Measurements from ENCODE around the gene FRMD4A.
"Not testable (repeated sequence)": the region's sequence is repeated elsewhere in the genome, so short reads cannot be mapped to it uniquely, and the experiment has no call there.

FRMD4A gene

DNA sequence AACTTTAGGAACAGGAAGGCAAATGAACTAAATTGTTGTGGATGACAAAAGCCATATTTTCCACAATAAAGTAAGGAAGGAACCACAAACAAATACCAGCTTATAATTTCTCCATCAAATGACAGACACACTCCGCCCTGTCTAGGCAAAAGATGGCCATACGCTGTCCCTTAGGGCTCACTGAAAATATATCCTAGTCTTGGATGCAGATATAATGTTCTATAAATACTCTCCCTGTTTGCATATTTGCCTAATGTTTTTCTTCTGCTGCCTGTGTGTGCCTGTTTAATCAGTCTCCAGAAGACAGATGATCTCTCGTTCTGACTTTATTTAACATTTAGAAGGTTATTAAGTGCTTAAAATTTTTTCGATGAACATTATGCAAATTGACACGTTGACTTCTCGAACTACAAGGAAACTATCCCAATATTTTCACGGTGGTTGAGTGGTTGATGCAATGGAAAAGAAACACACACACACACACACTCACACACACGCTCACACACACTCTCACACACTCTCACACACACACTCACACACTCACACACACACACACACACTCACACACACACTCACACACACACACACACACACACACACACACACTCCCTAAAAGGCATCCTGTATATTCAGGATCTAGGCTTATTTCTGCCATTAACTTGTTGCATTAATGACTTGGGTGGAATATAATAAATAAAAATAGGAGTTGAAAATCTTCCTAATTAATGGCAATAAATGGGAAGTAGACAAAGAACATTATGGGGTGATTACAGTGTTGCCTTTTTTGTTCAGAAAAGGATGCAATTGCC lies 446.9 kb downstream of the FRMD4A start:
- DNase-seq (ENCODE audit: low spot score) = no peak

DNA sequence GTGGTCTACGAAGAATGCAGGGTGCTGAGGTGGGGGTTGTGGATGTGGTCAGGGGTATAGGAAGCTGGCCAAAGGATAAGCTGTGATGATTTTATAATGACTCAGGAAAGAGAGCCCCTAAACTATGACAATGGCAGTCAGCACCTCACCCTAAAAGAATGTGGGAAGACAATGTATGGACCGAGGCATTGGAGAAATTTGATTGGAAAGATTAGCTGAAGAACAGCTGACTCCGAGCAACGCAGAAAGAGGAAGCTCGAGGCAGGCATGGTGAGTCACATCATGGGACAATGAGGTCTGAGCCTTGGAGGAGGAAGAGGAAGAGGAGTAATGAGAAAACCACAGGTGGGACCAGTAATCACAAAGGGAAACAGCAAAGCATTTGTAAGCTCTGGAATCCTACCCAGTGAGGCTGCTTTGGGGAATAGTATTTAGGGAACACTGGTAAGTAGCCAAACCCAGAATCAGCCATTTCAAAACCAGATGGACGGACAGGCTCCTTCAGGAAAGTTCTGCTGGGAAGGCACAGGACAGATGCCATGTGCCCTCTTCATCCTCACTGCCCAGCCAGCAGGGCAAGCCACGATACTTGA lies 448.5 kb downstream of the FRMD4A start:
- DNase-seq (ENCODE audit: low spot score) = peak; percentile 72

DNA sequence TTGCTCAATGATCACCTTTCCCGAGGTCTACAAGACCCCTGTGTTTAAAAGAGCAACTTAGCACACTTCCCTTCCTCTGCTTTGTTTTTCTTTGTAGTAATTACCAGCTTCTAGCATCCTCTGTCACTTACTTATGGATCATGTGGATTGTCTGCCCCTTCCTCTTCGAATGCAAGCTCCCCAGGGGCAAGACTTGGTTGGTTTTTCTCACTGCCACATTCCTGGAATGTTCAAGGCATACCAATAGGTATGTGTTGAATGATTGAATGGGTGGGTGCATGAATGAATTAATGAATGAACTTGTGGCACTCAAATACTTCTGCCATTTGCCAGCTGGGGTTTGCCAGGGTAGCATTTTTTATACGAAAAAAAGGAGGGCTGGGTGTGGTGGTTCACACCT lies 450.0 kb downstream of the FRMD4A start:
- DNase-seq (ENCODE audit: low spot score) = no peak

DNA sequence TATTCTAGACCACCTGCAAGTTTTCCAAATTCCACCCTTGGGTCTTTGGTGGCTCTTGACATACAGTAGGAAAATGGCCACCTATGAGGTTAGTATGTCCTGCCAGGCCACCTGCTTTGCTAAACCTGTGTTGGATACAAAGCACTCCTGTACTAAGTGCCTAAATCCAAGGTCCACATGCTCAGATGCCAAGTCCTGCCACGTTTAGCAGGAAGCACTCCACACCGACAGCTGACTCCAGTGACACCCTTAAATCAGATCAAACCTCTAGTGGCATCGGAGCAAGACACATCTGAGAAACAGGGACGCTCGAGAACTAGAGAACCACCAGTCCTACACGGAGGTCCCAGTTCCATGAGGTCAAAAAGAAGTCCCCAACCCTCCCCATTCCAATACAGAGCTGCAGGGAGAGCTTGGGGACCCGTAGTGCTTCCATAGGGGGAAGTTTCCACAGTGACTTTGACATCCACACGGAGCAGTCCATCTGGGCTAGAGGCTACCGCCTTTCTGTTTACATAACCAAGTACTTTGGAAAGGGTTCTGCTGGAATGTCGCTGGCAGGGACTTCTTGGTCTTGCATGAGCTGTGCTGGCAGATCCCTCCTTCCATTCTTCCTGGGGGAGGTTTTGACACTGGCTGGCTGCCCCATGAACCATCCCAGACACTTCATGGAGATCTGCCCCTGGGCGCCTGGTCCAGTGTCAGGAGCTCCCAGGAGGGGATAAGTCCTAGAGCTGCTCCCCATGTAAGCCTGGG lies 453.4 kb downstream of the FRMD4A start:
- peak; percentile 86 for DNase-seq (ENCODE audit: low spot score)

DNA sequence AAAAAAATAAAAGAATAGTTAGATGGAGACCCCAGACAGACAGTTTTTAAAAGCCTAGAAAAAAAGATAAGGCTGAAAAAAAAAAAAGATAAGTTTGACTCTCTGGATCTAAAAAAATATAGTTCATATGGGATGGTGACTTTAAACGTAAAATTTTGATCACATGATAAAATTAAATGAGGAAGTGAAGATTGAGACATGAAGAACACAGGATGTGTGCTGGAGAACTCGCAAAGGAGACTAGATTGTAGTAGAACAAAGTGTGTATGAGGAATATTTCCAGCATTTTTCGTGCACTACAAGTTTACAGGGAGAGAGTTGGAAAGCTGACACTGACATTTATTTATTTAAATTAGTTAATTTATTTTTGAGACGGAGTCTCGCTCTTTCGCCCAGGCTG lies 457.5 kb downstream of the FRMD4A start:
- DNase-seq (ENCODE audit: low spot score) = no peak

DNA sequence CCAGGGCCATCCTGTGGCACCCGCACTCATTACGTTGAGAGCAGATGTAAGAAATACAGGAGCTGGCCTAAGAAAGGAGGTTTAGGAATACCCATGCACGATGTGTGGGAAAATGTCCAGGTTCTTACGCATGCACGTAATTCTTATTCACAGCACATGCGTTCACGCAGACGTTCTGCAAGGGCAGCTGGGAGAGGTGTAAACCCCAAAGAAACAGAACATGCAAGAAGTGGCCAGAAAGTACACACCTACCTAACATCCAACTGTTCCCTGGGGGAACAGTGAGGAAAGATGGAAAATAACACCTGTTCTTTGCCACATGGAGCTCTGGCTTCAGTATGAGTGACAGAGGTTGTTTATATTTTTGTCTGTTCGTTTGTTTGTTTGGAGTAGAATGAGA lies 458.3 kb downstream of the FRMD4A start:
- no peak for DNase-seq (ENCODE audit: low spot score)

DNA sequence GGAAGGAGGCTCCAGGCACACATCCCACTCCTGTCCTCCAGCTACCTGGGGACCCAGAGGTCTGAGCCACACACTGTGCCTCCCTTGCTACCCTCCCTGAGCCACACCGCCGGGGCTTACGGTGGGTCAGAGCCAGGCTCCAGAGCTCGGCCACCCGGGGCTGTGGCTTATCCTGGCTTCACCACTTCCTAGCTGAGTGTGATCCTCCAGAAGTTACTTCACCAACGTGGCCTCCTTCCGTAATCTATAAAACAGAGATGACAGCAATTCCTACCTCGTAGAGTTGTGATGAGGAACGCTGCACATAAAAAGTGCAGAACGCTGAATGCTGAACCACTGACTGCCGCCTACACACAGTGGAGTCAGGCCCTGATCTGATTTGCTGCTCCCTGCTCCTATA lies 458.9 kb downstream of the FRMD4A start:
- no peak for DNase-seq (ENCODE audit: low spot score)

DNA sequence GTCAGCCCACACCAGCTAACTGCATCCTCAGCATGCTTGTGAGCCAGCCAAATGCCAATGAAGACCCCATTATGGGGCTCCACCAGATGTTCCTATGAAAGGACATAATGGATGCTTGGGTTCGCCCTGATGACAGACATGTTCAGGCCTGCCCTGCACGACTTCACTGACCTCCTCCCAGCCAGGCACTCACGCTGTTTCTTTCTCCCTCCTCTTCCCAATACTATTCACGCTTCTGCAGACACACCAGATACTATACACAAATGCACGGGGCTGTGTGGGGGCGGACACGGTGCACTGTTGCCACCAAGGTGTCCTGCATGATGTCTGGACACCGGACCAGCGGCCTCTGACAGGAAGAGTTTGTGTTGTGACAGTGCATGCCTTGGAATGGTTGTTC lies 459.7 kb downstream of the FRMD4A start:
- no peak for DNase-seq (ENCODE audit: low spot score)

DNA sequence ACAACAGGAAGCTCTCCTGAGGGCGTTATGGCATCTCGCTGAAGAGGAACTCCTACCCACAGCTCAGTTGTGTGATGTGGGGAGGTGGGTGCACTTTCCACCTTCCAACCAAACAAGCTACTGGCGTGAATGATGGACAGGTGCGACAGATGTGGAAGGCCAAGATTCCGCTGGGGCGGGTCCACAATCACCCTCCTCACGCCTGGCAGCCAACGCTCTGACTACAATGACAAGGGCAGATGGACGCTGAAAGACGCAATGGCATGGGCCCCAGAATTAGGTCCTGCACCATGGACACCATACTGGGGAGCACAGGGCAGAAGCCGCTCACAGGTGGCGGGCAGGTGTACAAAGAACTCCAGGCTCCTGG lies 461.4 kb downstream of the FRMD4A start:
- no peak for DNase-seq (ENCODE audit: low spot score)

DNA sequence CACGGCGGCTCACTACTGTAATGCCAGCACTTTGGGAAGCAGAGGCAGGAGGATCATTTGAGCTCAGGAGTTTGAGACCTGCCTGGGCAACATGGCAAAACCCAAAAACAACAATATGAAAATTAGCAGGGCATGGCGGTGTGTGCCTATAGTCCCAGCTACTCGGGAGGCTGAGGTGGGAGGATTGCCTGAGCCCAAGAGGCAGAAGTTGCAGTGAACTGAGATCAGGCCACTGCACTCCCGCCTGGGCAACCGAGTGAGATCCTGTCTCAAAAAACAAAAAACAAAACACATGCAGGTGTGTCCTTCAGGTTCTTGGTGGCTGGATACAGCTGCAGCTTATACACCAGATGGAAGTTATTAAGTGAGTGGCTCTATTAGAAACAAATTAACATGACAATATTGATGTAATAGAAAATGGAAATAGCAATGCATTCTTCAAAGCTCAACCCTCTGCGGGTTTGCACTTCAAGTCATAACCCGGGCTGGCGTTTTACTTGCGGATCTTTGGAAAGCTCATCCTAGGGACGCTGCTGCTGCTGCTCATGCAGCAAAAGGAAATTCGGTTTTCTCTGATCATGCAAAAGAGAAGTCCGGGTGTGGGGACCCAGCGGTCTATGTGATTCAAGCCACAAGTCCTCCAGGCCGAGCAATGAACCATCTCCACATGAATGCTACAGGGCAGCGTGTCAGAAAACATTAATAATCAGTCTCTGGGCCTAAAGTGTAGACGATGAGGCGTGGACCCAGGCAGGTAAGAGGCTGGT lies 462.0 kb downstream of the FRMD4A start:
- DNase-seq (ENCODE audit: low spot score) = no peak

DNA sequence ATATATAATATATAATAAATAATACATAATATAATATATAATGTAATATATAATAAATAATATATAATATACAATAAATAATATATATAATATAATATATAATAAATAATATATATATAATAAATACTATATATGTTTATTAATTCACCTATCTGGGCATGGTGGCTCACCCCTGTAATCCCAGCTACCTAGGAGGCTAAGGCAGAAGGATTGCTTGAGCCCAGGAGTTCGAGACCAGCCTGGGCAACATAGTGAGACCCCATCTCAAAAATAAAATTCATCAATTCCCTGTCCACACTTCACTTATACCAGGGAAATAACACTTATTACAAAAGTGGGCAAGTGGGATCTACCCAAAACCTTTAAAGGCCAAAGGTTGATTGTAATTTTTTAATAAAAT lies 462.9 kb downstream of the FRMD4A start:
- DNase-seq (ENCODE audit: low spot score) = no peak

DNA sequence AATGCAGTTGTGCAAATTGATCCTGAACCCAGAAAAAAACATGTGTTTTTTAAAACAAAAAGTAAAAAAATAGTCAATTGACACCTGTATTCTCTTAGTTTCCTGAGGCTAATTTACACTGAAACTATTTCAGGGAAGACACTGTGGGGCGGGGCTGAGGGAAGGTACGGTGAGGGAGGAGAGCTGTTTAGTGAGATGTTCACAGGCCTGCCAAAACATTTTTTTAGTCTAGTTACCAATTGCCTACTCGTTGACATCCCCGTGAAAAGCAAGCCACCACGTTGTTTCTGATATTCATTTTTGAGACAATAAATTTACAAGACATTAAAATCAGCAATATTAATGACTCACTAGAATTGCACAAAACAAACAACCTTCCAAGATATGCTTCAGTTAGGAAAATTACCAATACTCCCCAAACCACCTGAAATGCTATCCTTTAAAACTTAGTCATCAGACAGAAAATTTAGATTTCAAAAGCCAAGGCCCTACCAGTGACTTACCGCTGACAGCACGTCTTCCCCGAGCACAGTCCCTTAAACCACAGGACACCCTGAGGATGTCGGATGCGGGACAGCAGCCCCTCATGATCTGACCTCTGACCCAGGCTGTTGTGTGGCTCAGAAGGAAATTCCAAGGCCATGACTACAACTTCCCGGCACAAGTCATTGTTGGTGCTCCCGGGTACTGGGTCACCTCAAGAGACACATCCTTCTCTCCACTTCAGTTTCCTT lies 464.8 kb downstream of the FRMD4A start:
- DNase-seq (ENCODE audit: low spot score) = peak; percentile 67

DNA sequence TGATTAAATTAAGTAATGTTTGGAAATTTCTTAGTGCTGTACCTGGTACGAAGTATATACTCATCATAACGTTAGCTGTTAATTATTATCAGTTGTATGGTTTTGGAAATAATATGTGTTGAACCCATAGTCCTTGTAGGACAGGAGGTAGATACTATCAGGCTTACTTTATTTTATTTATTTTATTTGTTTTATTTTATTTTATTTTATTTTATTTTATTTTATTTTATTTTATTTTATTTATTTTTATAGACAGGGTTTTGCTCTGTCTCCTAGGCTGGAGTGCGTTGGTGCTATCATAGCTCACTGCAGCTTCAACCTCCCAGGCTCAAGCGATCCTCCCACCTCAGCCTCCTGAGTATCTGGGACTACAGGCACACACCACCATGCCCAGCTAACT lies 465.5 kb downstream of the FRMD4A start:
- not testable (repeated sequence) for DNase-seq (ENCODE audit: low spot score)

DNA sequence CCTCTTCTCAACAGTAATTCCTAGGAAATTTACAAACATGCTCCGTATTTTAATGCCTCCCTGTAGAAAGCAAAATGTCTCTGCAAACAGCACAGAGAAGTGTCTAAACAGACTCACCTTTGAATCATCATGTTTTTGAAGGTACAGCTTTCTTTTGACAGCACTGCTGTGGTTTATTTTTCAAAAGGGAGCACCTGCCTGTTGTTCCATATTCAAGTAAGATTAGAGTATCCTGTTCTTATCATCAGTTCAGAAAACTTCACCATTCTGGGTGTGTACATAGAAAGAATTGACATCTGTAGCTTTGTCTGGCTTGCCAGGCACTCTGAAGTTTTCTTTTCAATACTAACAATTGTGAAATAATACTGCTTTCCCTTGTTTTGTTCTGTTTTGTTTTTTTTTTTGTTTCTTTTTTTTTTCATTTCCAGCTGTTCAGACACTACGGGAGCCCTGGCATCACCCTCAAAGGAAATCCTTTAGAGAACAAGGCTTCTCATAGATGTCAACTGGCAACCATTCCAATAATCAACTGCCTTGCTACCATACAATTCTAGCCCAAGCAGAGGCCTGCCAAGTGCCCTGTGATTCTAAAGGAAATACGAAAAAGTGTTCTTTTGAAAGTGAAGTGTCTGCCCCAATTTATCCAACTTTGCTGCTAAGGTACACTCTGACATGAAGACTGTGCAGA lies 468.0 kb downstream of the FRMD4A start:
- DNase-seq (ENCODE audit: low spot score) = no peak

DNA sequence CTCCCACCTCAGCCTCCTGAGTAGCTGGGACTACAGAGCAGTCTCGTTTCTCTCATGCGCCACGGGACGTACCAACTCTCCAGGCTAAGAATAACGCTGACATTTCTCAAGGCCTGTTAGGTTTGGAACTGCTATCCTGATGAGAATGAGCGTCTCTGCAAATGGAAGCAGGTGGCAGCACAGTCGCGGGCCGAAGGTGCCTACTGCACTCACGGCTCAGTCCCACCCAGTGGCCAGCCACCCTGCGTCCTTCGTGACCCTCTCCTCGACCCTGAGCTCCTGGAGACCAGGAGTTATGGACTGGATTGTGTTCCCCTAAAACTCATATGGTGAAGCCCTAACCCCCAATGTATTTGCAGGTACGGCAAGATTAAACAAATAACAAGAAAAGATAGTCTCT lies 469.8 kb downstream of the FRMD4A start:
- no peak for DNase-seq (ENCODE audit: low spot score)

DNA sequence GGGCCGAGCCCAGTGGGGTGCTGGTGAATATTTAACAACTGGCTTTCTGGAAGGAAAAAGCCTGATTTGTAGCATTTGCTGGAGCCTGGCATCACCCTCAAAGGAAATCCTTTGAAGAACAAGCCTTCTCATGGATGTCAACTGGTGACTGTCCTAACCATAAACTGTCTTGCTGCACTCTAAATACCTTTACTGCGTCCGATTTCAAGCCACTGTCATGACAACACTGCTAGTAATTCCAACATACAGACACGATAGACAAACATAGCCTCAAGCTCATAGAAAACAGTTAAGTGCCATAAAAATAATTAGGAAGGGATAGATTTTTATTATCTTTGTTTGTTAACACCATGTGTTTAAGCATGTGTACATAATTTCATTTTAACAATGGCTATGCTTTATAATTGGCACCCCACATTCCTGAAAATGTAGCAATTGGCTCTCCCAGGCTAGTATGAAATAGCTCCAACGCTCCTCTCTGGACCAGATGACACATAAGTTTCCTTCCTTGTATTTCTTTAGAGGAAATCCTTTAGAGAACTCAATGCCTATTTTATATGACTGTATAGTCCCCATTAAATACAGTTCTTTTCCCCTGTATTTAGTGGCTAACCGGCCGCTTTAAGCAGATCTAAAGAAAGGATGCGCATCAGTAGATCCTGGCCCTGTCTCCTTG lies 470.6 kb downstream of the FRMD4A start:
- peak; percentile 33 for DNase-seq (ENCODE audit: low spot score)

DNA sequence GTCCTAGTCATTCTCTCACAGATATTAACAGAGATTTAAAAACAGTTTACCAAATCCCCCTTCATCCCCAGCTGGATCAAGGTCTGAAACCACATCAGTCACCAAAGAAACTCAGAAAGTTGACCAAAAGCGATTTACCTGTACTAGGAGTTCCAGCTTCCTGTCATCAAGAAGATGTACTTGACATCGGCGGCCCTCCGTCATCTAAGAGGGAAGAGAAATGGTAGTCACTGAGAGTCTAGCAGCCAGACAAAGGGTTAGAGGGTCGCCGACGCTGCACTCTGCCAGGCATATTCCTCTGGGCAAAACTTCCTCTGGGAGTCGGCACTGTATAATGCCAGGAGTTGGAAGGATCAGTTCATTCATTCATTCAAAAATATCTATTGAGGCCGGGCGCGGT lies 472.0 kb downstream of the FRMD4A start:
- DNase-seq (ENCODE audit: low spot score) = no peak

DNA sequence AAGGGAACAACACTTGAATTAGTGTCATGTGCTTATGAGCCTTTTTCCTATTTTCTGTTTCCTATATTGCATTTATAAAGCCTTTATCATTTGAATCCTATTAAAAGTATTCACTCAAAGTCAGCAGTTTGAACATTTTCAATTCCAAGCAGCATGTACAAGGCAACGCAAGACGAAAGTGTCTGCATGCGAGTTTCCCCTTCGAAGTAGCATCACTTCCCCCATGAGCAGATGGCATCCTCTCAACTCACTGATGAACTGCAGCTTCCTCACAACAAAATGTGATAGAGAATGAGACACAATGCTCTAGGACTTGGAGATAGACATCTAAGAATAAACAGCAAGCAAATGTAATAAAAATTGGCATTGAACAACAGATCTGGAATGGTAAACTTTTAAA lies 473.3 kb downstream of the FRMD4A start:
- no peak for DNase-seq (ENCODE audit: low spot score)

DNA sequence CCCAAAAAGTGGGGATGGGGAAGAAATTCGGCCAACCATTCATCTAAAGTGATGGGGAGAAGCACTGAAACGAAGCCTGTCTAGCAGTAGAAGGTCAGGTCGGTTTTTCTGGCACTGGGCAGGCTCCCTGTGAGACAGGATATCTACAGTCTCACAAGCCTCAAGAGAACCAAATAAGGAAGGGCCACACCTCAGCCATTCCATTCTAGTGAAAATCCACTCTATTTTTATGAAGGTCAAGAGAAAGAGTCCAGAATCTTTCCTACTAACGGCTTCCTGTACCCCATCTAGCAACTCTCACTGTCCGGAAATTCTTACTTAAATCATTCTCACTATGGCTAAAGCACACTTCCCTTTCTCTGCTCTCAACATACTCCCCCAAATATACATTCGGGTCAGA lies 476.9 kb downstream of the FRMD4A start:
- peak; percentile 57 for DNase-seq (ENCODE audit: low spot score)

DNA sequence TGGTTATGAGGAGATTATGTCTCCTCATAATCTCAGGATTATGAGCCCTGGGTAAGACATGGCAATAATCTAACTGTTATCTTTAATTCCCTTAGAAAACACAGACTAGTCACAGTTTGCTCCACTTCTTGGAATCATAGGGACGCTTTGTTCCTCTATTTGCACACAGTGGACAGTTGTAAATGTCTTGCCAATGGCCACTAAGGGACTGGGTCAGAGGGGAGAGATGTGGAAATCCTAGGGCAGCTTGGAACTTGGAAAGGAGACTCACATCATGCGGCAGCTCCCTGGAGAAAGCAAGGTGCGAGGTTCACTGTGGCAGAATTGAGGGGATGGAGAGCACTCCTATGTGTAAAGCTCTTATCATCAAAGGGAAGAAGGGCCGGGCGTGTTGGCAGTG lies 477.9 kb downstream of the FRMD4A start:
- no peak for DNase-seq (ENCODE audit: low spot score)

DNA sequence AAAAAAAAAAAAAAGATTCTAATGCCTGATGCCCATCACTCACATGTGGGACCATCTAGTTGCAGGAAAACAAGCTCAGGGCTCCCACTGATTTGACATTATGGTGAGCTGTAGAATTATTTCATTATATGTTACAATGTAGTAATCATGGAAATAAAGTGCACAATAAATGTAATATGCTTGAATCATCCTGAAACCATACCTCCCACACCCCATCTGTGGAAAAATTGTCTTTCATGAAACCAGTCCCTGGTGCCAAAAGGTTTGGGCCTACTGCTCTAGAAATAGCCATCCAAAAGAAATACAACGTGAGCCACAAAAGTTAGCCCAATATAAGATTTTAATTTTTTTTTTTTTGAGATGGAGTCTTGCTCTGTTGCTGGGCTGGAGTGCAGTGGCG lies 478.8 kb downstream of the FRMD4A start:
- DNase-seq (ENCODE audit: low spot score) = no peak

Measured in AG20443 (cell line).